Gastrocnemius medialis (tissue), 4 donors: ENCODE data around the gene PIGL. TPM values are rescaled to one million over a fixed set of nuclear protein-coding genes. Genes with fewer than 3 reads are reported as not detected.

Experiments
- ATAC-seq, 2 donors: fragments of 150-250 bp; one replicate each; pipeline ENCODE4 v1.9.1; 2016
- DNase-seq, 2 donors: peaks; one replicate each; pipeline ENCODE4 v3.0.0-alpha.2; 2019
- H3K27ac ChIP-seq, 4 donors: fragments of 200-600 bp; sonication (generic); 1 replicate in 1 of 4; 2 replicates in 3 of 4; pipeline ENCODE4 v1.5.1; 2016 to 2018; ENCODE audit warnings: mild to moderate bottlenecking in 2 of 4, moderate library complexity in 1 of 4
- H3K27me3 ChIP-seq, 3 donors: fragments of 200-600 bp; sonication (generic) in 2 of 3; 1 replicate in 1 of 3; 2 replicates in 2 of 3; pipeline versions ENCODE4 v1.5.1 to v1.6.0; 2016 to 2019; ENCODE audit warnings: mild to moderate bottlenecking in 1 of 3, moderate library complexity in 1 of 3
- H3K36me3 ChIP-seq, 2 donors: fragments of 200-600 bp; sonication (generic) in 1 of 2; one replicate each; pipeline ENCODE4 v1.5.1; 2017 to 2018
- H3K4me1 ChIP-seq, 2 donors: fragments of 200-600 bp; sonication (generic) in 1 of 2; one replicate each; pipeline ENCODE4 v1.5.1; 2016 to 2017; ENCODE audit warnings: mild to moderate bottlenecking in 2 of 2
- H3K4me3 ChIP-seq, 4 donors: fragments of 200-600 bp; sonication (generic) in 3 of 4; 1 replicate in 1 of 4; 2 replicates in 3 of 4; pipeline ENCODE4 v1.5.1; 2016 to 2019; ENCODE audit warnings: mild to moderate bottlenecking in 2 of 4
- H3K9me3 ChIP-seq, 3 donors: fragments of 200-600 bp; sonication (generic) in 2 of 3; 1 replicate in 1 of 3; 2 replicates in 2 of 3; pipeline ENCODE4 v1.5.1; 2016 to 2019
- CTCF ChIP-seq, 5 experiments: fragments of 450-650 bp in 3 of 5; fragments of 200-600 bp in 2 of 5; sonication (generic) in 2 of 5; IDR thresholded peaks in 4 of 5; conservative IDR thresholded peaks in 1 of 5; 1 replicate in 4 of 5; 2 replicates in 1 of 5; pipeline ENCODE4 v1.5.1; 2016 to 2019; ENCODE audit warnings: antibody characterized with exemption in 5 of 5, mild to moderate bottlenecking in 3 of 5, moderate library complexity in 3 of 5
- POLR2A ChIP-seq, 2 donors: fragments of 450-650 bp; IDR thresholded peaks; one replicate each; pipeline ENCODE4 v1.6.1; 2017; ENCODE audit warnings: antibody characterized with exemption in 2 of 2, mild to moderate bottlenecking in 2 of 2, moderate library complexity in 2 of 2
- in situ Hi-C, 4 donors: fragments of 200-750 bp; cut with MboI; loops; one replicate each; pipeline versions ENCODE4 v1.15.0 to v1.8.0; 2017; ENCODE audit warnings: low sequenced_read_pairs in 4 of 4
- intact Hi-C: fragments of 100-400 bp; cut with DNase I; formaldehyde crosslinking; loops from one replicate; pipeline ENCODE4 v1.15.1; 2023; ENCODE audit warnings: low total_unique reads
- total RNA-seq, 4 donors: library from RNA; depleted of rRNA; stranded (reverse); fragments of >200 nt; gene quantifications; one replicate each; pipeline versions ENCODE4 v1.1.0 to v1.2.3, GENCODE V29; 2016

Gene PIGL
- total RNA-seq, 4 donors from 2014 or later, result 6.2 to 7.4 (median 7.0) TPM

DNA sequence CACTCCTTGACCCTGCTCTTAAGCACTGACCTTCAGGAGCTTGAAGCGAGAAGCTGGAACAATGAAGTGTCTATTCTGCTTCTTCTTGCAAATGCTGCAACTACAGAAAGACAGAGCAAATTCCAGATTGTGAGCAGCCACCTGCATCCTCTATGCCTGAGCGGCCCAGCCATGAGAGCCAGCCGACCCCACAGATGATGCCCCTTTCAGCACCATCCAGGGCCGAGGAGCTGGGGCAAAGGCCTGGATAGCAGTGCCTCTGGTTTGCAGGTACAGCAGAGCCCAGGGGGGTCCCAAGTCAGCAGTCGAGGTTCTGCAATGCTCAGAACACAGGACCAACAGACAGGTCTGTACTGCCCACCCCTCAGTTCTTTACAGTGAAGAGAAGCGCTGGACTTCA is 131.6 kb downstream of the PIGL start:
- Histone ChIP-seq H3K4me1 (peaks cover 11 to 12% of the 10 kb centered on the region in 2 donors), H3K9me3 (no peaks in the 10 kb centered on the region), H3K36me3 (peaks cover 0 to 14% of the 10 kb centered on the region in 2 donors), H3K27ac (no peak overlapping the region), H3K4me3 (no peak overlapping the region), H3K27me3 (no peaks in the 10 kb centered on the region)
- TF ChIP-seq POLR2A (IDR thresholded peaks at IDR 0.05) (no peak), CTCF (IDR thresholded peaks at IDR 0.05 in 4 of 5, conservative IDR thresholded peaks at IDR 0.05 in 1 of 5) (no peak)
- ATAC-seq (no peak), DNase-seq (peak in 1 of 2 donors; percentile 6)
- intact Hi-C loops (no loop called here), in situ Hi-C loops (no loop called here)

DNA sequence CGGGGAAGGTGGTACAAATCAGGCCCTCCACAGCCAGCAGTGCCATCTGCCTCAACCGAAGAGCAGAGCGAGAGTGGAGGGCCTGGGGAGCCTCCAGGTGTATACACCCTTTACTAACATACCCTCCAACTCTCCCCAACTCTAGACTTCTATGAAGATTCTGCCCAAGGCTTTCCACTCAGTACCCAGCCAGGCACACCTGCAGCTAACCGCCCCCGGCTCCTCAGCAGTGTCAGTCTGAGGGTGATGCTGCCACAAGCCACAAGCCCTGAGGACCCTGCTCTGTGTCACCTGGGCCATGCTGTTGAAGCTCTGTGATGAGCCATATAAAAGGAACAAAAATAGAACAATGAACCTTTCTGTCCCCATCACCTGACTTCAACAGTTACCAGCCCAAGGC is 132.4 kb downstream of the PIGL start:
- no peaks in the 10 kb centered on the region for H3K27me3 ChIP-seq
- peak in 1 of 2 donors; percentile 2 for DNase-seq
- peaks cover 11 to 15% of the 10 kb centered on the region in 2 donors for H3K4me1 ChIP-seq
- TF ChIP-seq CTCF (IDR thresholded peaks at IDR 0.05 in 4 of 5, conservative IDR thresholded peaks at IDR 0.05 in 1 of 5) (no peak), POLR2A (IDR thresholded peaks at IDR 0.05) (no peak)
- in situ Hi-C loops (no loop called here), intact Hi-C loops (no loop called here)
- no peak overlapping the region for H3K4me3 ChIP-seq
- ATAC-seq, result no peak
- peaks cover 0 to 5% of the 10 kb centered on the region in 2 donors for H3K36me3 ChIP-seq
- H3K27ac ChIP-seq, result no peak overlapping the region
- no peaks in the 10 kb centered on the region for H3K9me3 ChIP-seq

- no peaks in the 10 kb centered on the region for H3K27me3 ChIP-seq
- intact Hi-C loops, result loop anchor here (10.0 kb wide), 1 partner anchor 347 kb away; no protein-coding TSS in a partner anchor
- TF ChIP-seq POLR2A (IDR thresholded peaks at IDR 0.05) (no peak), CTCF (IDR thresholded peaks at IDR 0.05 in 4 of 5, conservative IDR thresholded peaks at IDR 0.05 in 1 of 5) (no peak)
- ATAC-seq, result no peak
- in situ Hi-C loops, result loop anchor here in 1 of 4 donors (25.0 kb wide), 1 partner anchor 160 kb away; no protein-coding TSS in a partner anchor
- H3K27ac ChIP-seq, result no peak overlapping the region
- no peak for DNase-seq
- peaks cover 11 to 15% of the 10 kb centered on the region in 2 donors for H3K4me1 ChIP-seq
- no peaks in the 10 kb centered on the region for H3K9me3 ChIP-seq
- no peaks in the 10 kb centered on the region for H3K36me3 ChIP-seq
- H3K4me3 ChIP-seq, result peak overlapping the region; percentile 72 to 91 (median 75)
These were observed 134.8 kb downstream of the PIGL start for GRCh38 chr17:16351831-16352230.

DNA sequence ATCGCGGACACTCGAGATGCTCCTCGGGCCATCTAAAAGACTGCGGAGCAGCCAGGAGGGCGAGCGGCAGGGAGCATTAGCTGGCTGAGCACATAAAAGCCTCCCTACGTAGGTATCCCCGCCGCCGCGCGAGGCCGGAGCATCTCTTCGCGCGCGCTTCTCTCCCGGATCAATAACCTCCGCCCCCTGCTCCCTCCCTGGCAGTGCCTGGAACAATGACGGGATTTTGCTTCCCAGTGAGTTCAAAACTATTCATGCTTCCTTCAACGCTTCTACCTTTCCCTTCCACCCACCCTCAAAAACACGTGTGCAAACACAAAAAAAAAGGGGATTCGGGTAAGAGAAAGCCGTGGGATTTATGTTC is 135.3 kb downstream of the PIGL start:
- Histone ChIP-seq H3K4me3 (peak overlapping the region; percentile 72 to 91 (median 75)), H3K27ac (peak overlapping the region in 1 of 4 donors; percentile 46), H3K4me1 (peaks cover 11 to 15% of the 10 kb centered on the region in 2 donors), H3K9me3 (no peaks in the 10 kb centered on the region), H3K36me3 (no peaks in the 10 kb centered on the region), H3K27me3 (no peaks in the 10 kb centered on the region)
- in situ Hi-C loops, result loop anchor here in 1 of 4 donors (25.0 kb wide), 1 partner anchor 160 kb away; no protein-coding TSS in a partner anchor
- intact Hi-C loops, result loop anchor here (10.0 kb wide), 1 partner anchor 347 kb away; no protein-coding TSS in a partner anchor
- DNase-seq (no peak), ATAC-seq (no peak)
- TF ChIP-seq CTCF (IDR thresholded peaks at IDR 0.05 in 4 of 5, conservative IDR thresholded peaks at IDR 0.05 in 1 of 5) (no peak), POLR2A (IDR thresholded peaks at IDR 0.05) (no peak)
